ENCODE measurements around the gene CASD1.

The CASD1 gene

DNA sequence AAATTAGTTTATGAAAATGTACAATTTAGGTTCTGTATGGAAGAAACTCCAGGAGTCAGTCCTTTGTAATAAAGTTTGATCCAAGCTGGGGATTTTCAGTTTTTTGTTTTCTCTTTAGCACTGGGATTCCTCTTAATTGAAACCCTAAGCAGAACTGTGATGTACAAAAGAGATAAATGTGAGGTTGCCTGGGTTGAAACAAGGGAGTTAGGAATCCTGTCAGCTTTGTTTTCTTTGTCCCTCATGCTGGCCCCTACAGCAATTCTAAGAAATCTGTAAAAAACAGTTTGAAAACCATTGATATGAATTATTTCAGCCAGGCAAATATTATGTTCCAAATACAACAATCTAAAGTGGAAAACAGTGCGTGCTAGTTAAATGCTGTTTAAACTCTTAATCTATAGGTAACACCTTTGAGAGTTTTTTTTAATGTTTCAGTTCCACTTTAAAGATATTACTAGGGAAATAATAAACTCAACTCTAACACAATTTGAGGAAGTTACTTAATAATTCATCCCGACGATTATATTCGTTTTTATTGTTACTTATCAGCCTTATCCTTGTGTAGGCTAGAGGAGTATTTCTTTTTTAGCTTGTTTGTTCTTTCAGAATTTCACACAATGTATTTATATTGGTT is 81.0 kb downstream of the CASD1 start:
- DNase-seq, result no peak

- DNase-seq, result no peak
These were observed 81.6 kb downstream of the CASD1 start for GRCh38 chr7:94591176-94591575.

GRCh38 chr7:94594882-94595281 is 85.3 kb downstream of the CASD1 start:
- DNase-seq, result no peak

DNA sequence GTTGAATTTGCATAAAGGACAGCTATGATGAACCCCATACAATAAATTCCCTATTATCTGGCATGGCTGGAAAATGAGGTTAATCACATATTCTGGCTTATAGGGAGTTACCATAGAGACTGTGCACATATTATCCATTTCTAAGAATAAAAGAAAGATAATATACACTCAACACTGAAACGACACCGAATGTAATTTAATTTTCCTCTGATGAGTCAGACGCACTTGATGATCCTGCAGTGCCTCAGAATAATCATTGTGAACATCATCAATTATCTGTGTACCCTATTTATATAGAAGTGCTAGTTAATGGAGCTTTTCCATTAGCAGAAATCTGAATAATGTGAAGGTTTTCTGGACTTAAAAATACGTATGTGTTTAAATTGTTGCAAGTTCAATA is 86.1 kb downstream of the CASD1 start:
- peak; percentile 54 for DNase-seq

DNA sequence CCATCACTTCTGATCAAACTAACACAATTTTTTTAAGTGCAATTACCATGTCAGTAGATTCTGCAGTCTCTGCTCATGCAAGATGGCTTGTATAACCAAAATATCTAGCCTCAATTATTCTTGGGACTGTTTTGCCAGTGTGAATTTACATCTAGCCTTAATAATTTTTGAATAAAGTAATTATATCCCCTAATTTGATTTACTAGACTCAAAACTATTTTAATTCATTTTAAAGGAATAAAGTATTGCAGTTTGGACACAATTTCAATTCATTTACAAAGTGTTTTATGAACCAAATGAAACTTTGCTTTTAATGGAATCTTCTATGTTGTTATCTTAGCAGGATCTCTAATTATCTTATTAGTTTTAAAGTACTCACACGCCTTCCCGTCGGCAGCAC is 90.7 kb downstream of the CASD1 start:
- DNase-seq, result no peak

DNA sequence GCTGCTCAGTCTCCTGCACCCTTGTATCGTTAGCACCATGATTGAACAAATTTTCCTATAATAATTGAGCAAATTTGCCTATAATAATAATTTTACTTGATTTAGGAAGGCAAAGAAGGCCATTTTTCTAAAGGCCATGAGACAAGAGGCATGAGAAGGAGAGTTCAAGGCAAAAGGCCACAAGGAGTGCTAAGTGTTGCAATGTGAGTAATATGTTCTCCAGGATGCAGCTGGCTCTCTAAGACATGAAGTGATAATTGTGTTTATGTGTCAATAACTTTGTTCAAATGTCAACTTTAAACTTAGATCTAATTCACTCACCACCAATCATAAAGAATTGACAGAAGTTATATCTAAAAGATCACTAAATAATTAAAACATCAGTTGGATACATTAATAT is 92.6 kb downstream of the CASD1 start:
- no peak for DNase-seq

DNA sequence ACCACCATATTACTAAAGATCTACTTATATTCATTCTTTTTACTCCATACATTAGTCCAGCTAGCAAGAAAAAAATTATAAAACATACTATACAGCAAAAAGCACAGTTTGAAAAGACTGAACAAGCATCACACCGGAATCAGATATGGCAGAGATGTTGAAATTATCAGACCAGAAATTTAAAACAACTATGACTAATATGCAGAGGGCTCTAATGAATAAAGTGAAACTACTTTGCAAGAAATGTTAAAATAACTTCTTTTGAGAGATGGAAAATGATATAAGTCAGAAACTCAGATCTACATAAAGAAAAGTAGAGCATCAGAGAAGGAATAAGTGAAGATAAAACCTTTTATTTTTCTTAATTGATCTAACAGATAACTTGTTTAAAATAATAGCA is 95.4 kb downstream of the CASD1 start:
- no peak for DNase-seq

Measured in NCI-H1436 (cell line).